GM21447 (cell line): ENCODE results near the gene CRB2.

Experiments used
- ATAC-seq: cut with Tn5 transposase; IDR thresholded peaks from one replicate; pipeline ENCODE4 v1.9.1; 2021; ENCODE audit not compliant: unreplicated experiment

The CRB2 gene

DNA sequence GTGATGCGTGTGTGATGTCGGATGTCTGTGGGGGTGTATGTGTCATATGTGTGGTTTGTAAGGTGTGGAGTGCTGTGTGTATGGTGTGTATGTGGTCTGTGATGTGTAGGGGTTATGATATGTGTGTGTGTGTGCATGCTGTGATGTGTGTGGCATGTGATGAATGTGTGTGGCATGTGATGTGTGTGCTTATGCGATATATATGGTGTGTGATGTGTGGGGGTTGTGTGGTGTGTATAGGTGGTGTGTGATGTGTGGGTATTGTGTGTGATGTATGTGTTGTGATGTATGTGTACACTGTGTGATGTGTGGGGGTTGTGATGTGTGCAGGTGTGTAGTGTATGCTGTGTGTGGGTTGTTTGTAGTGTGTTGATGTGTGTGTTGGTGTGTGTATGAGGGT is 9.2 kb upstream of the CRB2 start:
- no peak for ATAC-seq

DNA sequence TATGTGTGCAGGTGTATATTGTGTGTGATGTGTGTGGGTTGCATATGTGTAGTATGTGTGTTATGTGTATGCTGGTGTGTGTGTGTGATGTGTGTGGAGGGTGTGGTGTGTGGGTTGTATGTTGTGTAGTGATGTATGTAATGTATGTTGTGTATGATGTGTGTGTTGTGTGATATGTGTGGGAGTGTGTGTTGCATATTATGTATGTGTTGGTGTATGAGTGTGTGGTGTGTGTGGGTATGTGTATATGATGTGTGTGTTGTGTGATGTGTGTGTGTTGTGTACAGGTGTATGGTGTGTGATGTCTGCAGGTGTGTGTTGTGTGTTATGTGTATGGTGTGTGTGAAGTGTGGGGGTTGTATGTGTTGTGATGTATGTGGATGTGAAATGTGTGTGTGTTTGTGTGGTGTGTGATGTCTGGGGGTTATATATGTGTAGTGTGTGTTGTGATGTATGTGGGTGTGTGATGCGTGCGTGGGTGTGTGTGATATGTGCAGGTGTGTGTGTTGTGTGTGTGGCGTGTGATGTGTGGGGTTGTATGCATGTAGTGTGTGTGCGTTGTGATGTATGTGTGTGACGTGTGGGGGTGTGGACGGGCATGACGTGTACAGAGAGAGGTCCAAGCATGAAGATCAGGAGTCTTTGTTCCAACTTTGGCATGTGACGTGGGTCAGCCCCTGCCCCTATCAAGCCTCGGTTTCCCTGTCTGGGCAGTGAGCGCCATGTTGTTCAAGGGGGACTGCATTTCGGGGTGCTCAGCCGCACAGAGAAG is 8.5 kb upstream of the CRB2 start:
- no peak for ATAC-seq

DNA sequence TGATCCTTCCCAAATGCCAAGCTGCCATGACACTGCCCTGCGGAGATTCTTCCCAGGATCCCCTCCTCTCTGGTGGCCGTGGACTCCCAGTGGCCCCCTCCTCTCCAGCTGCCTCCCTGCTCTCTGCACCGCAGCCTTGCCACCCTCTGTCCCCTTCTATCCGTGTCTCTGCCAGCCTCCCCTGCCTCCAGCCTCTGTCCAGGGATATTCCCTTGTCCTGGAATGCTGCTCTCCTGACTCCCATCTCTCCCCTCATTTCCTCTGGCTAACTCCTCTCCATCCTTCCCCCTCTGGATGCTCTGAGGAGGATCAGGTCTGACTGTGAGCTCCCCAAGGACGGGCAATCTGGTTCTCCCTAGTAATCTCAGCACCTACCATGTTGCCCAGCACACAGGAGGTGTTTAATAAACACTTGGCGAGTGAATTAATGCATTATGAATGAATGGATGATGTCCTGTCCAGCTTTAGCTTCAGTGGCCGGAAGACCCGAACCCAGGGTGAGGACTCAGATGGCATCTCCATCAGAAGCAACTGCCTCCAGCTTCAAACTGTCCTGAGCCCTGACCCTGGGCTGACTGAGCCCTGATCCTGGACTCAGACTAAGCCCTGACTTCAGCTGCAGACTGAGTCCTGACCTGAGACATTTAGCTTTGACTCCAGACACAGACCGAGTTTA is 7.5 kb upstream of the CRB2 start:
- ATAC-seq: no peak

DNA sequence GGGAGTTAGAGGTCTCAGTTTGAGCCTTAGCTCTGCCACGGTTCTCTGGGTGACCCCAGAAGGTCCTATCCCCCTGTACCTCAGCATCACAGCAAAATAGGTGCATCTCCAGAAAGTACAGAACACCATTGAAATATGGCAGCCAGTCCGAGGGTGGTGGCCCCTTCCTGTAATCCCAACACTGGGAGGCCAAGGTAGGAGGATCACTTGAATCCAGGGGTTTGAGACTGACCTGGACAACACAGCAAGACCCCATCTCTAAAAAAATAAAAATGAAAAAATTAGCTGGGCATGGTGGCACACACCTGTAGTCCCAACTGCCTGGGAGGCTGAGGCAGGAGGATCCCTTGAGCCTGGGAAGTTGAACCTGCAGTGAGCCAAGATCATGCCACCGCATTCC is 7.0 kb upstream of the CRB2 start:
- no peak for ATAC-seq

DNA sequence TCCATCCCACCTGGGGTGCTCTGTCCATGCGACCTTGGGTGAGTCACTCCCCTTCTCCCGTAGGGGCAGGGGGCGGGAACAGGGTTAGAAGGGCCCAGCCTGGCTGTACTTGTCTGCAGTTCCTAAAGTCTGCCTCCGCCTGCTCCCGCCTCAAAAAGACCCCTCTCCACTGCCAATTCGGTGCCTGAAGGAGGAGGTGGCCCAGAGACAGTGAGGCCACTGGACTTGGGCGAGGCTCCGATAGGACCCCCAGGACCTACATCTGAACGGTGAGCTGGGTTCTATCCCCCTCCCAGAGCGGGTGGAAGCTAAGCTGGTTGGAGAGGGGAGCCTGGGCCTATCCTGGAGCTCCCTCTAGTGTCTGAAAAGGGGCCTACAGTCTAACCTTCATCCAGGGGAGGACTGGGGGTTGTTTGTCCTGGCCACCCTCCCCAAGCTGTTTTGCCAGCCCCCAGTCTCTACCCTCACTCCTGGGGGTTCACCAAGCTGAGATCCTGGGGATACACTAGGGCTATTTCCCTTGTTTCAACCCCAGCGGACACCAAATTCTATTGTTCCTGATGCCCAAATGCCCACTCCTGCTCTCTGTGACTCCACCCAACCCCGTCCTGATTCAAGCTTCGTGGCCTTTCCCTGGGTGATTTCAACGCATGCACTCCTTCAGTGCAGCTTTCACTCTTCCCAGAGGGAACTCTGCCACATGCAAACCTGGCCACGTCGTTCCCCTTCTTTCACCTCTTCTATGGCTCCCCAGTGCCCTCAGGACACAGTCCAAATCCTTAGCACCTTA is 6.1 kb upstream of the CRB2 start:
- ATAC-seq: no peak

DNA sequence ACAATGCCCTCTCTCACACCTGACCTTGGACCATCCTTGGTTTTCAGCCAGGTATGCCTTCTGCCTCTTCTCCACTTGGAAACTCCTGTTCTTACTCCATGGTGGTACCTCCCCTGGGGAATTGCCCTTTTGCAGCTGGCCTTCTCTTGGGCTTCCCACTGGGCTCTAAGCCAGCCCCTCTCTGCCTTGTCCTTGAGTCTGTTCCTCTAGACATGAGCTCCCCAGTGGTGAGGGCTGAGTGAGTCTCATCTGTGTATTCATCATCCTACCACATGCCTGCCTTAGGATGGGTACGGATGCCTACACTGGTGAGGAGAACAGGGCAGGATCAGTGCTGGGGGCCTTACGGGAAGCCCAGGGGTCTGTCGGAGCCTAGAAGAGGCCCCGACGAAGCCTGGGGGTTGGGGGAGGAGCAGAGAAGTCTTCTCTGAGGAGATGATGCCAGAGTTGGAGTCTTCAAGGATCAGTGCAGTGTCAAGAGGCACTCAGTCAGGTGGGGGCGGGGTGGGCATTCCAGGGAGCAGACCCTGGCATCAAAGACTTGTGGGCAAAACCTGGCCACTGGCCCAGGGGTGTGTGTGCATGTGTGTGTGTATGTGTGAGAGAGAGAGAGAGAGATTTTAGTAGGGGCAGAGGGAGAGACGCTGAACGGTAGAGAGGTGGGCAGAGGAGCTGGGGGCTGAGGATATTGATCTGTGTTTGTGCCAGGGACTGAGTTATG is 5.2 kb upstream of the CRB2 start:
- ATAC-seq: no peak

DNA sequence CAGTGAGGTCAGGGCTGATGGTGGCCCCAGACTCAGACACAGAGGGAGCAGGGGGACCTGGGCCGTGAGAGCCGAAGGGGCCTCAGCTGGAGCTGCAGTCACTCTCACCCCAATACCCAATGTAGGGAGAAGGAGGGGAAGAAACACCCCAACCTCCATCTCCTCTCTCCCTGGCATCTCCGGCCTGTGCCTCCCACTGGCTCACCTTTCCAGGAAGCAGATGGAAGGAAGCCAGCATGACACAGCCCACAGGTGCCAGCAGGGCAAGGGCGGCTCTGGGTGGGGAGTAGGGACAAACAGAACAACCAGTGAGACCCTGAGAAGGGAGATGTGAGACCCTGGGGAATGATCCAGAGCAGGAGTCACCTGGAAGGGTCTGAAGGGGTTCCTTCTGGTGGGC is 3.0 kb upstream of the CRB2 start:
- ATAC-seq: no peak

DNA sequence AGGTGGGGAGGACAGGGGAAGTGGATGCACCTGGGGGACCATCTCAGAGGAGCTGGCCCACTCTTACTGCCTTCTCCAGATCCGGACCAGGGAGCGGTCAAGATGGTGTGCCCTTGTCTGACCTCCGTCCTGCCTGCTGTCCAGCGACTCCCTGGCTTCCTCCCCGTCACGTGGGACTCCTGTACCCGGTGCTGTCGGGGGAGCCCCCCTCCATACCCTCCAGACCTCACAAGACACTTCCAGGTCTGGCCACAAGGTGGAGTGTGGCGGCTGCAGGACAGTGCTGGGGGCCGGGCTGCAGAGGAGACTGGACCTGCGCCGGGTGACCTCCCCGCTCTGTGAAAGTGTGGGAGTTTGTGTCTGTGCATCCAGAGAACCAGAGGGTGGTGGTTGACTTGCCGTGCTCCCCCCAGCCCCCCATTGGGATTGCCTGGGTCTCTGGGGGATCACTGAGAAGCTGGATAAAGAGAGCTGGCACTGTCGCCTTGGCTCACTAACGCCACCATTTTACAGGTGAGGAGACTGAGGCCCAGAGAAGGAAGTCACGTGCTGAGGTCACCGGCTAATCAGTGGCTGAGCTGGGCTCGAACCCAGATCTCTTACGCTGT is 1.9 kb upstream of the CRB2 start:
- peak; percentile 53 for ATAC-seq

DNA sequence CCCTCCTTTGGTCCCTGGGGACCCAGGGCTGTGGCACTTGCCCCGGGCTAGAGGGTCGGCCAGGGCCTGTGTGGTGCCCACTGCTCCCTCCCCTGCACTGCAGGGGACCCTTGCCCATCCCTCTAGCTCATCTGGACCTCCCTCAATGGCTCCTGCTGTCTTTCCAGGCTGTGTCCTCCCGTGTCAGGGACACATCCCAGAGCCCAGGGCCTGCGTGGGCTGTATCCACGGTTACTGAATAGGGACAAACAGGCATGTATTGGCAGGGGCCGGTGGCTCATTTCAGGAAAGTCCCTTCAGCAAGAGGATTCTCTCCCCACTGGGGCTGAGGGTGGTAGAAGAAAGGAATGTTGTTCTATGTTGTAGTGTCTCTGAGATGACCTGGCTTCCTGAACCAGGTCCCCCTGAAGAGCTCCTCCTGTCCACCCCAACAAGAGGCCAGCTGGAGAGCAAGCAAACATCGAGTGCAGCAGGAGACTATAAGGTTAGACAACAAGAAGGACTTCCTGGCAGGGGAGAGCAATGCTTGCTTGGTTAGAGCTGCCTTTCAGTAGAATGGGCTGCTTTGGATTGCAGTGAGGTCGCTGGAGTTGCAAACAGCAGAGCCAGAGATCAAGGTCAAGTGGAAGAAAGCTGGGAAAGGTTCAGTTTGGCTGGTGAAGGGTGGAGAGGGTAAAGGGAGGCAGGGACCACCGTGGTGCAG is 1.0 kb upstream of the CRB2 start:
- no peak for ATAC-seq

DNA sequence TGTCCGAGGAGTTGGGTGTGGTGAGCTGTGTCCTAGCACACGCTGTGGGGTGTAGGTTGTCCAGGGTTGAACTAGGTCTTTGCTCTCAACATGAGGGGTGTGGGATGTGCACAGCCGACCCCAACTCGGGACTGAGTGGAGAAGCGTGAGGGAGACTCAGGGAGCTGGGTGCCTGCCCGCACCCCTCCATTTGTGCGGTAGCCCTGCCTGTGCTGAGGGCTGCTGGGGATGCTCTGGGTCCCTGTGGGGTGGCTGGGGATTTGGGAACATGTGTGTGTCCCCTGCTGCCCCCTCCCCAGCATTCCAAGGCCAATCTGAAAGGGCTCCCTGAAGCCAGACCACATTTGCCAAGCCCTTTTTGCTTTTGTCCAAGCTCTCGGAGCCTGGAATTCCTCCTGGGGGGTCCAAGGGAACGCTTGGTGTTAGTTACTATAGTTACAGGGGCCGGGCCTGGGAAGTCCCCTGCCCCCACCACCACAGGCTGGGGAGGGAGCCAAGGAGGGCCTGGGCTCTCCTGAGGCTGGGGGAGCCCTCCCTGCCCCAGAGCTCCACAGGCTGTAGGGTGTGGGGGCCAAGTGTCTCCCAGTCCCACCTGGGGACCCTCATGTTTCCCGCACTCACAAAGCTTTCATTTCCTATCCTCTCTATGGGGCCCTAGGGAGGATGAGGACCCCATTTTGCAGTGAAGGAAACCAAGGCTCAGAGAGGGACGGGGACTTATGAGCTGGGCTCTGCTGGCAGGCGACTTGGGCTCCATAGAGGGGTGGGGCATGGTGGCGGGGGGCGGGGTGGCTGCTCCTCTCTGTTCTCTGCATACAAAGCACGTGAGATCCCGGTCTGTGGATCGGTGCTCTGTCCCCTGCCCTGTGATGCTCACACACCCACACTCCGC is 1.1 kb downstream of the CRB2 start:
- no peak for ATAC-seq

DNA sequence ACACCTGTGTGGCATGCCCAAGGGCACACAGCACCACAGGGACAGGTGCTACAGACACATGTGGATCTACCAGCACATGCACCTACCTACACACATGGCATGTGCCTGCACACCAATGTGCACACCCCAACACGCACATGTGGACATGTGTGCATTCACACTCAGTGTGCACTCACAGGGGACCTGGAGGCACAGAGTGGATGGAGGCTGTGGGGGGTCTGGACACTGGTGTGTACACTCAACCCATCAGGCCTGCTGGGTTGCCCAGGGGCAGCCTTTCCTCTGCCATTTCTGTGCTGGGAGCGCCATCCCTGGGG is 1.7 kb downstream of the CRB2 start:
- no peak for ATAC-seq

DNA sequence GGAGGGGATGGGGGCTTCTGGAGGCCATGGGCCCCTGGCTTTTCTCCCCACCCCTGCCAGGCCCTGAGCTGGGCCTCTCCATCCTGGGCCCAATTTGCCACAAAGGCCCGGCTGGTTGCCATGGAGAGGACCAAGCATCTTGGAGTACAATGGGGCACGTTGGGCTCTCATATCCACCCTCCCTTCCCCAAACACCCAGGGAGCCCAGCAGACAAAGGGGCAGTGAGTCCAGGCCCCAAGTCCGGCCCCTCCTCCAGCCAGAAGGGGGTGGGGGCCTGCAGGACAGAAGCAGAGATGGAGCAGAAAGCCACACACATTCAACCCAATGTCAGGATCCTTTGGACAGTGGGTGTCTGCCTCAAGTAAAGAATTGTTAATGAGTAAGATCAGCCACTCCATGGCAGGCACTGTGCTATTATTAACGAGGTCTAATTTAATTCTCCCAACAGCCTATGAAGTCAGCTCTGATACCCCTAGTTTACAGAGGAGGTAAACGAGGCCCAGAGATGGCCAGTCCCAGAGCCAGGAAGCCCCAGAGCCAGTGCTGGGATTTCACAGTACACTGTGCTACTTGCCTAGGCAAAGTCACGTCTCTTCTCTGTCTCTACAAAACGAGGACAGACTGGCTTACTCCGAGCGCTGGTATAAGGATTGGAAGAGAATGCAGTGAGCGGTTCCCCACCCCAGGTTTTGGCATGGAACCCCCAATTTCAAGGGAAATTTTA is 2.3 kb downstream of the CRB2 start:
- ATAC-seq: no peak

DNA sequence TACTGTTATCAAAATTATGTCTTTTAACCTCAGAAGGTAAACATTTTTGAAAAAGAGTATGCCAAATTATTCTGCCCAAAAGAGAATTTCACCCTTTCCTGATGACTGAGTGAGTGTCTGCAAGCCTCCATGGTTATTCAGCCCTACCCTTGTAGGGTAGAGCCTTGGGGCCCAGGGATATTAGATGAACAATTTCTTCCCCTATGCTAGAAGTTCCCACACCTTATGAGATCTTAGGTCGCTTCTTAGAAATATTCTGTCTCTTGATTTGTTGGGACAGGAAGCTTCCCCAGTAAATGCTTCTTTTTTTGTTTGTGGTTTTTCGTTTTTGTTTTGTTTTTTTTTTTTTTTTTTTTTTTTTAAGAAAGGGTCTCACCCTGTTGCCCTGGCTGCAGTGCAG is 3.1 kb downstream of the CRB2 start:
- no peak for ATAC-seq

DNA sequence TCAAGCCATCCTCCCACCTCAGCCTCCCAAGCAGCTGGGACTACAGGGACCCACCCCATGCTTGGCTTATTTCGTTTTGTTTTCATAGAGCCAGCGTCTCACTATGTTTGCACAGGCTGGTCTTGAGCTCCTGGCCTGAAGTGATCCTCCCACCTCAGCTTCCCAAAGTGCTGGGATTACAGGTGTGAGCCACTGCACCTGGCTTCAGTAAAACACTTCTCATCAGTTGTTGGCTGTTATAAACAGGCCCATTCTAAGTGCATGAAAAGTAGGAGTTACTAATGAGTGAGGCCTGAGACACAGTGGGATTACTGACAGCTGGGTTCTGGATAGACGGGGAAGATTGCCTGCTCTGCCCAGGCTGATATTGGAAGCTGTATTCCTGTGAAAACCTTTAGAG is 3.5 kb downstream of the CRB2 start:
- ATAC-seq: no peak

DNA sequence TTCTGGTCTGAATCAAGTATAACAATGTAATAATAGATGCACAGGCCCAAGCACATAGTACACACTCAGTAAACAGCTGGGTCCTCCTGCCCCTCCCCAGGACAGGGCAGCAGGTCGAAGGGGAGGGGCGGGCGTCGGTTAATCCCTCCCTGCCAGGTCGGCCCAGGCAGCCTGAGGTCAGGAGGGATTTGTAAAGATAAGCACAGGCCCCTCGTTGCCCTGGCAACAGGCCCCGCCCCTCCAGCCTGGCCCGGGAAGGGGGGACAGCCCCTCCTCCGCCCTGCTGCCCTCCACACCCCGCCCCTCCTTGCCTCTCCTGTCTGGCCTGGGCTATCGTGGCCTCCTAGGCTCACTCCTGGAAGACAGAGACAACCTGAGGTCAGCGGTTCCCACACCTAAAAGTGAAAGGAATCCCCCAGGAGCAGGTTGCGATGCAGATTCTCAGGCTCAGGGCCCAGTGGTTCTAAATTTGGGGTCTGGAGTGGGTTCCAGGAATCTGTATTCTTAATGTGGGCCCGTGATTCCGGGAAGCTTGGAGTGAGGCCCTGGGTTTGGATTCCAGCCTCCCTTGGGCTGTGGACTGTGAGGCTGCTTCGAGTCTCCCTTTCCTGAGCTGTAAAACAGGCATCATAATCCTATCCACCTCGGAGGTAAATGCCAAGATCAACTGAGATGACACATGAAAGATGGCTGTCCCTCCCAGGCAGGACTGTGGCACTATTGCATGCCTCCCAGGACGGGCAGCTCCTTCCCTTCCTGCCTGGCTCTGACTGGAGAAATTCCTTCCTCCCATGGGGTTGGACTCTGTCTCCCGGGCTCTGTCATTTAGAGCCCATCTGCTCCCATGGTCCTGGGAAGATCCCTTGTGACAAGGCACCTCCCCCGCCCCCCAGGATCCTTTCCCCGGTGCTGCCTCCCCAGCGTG is 4.4 kb downstream of the CRB2 start:
- no peak for ATAC-seq

DNA sequence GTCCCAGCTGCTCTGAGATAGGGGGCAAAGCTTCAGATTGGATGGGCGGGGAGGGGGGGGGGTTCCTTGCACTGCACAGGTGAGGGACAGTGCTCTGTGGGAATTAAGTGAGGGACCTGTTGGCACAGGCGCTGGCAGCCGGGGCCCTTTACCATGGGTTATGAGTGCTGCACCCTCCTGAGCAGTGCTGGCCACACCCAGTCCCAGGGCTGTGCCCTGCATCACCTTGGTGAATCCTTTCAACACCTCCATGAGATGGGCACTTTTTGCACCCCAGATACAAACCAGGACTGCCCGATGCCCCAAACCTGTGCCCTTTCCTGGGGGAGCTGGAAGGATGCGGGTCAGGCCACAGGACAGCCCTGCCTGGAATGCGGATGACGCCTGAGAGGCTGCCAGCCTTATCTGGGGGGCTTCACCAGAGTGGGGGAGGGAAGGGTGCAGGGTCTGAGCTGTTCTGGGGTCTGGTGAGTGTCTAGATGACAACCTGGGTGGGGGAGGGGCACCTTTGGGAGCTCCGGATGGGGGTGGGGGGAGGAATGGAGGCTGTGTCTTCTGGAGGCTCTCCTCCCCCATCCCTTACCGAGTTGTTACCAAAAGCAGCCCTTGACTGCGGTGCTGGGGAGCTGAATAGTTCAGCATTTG is 5.2 kb downstream of the CRB2 start:
- no peak for ATAC-seq
